Trophoblast cell (in vitro differentiated cells and primary cell): ENCODE results near the gene GNB5.

ENCODE experiments used
- DNase-seq, 2 donors: peaks; one replicate each; pipeline ENCODE4 v3.0.0-alpha.2; 2016
- H2AFZ ChIP-seq: 2 replicates; pipeline ENCODE4 v1.6.1; 2013; ENCODE audit warnings: low read length, moderate library complexity, mild to moderate bottlenecking; ENCODE audit not compliant: insufficient read depth, poor library complexity
- H2AK5ac ChIP-seq: 2 replicates; pipeline ENCODE4 v1.6.1; 2013; ENCODE audit warnings: mild to moderate bottlenecking, low read length
- H2BK120ac ChIP-seq: 2 replicates; pipeline ENCODE4 v1.6.1; 2013; ENCODE audit warnings: low read length, mild to moderate bottlenecking, moderate library complexity; ENCODE audit not compliant: insufficient read depth, poor library complexity
- H2BK12ac ChIP-seq: 2 replicates; pipeline ENCODE4 v1.6.1; 2013; ENCODE audit warnings: mild to moderate bottlenecking, low read length, moderate library complexity
- H2BK5ac ChIP-seq: 2 replicates; pipeline ENCODE4 v1.6.1; 2013; ENCODE audit warnings: low read length, low read depth, moderate library complexity, mild to moderate bottlenecking; ENCODE audit not compliant: poor library complexity
- H3K14ac ChIP-seq: 2 replicates; pipeline ENCODE4 v1.6.1; 2013; ENCODE audit warnings: mild to moderate bottlenecking, low read length
- H3K18ac ChIP-seq: 2 replicates; pipeline ENCODE4 v1.6.1; 2013; ENCODE audit warnings: mild to moderate bottlenecking, low read length
- H3K23ac ChIP-seq: 2 replicates; pipeline ENCODE4 v1.6.1; 2013; ENCODE audit warnings: low read length
- H3K27ac ChIP-seq: 2 replicates; pipeline ENCODE4 v1.5.1; 2013; ENCODE audit warnings: low read depth, mild to moderate bottlenecking, inconsistent platforms, low read length, moderate library complexity
- H3K27me3 ChIP-seq: 2 replicates; pipeline ENCODE4 v1.6.1; 2013; ENCODE audit warnings: inconsistent platforms, mild to moderate bottlenecking, low read length, moderate library complexity; ENCODE audit not compliant: insufficient read depth
- H3K36me3 ChIP-seq, 2 experiments: 1 replicate in 1 of 2; 2 replicates in 1 of 2; pipeline ENCODE4 v1.6.1; 2013; ENCODE audit warnings: low read length in 2 of 2, mild to moderate bottlenecking in 2 of 2, moderate library complexity in 1 of 2; ENCODE audit not compliant: insufficient read depth in 2 of 2, control insufficient read depth in 1 of 2
- H3K4ac ChIP-seq: 2 replicates; pipeline ENCODE4 v1.6.1; 2013; ENCODE audit warnings: low read depth, mild to moderate bottlenecking, low read length, moderate library complexity
- H3K4me1 ChIP-seq, 2 experiments: 1 replicate in 1 of 2; 2 replicates in 1 of 2; pipeline ENCODE4 v1.6.1; 2013; ENCODE audit warnings: low read length in 2 of 2, mild to moderate bottlenecking in 2 of 2, moderate library complexity in 1 of 2; ENCODE audit not compliant: insufficient read depth in 2 of 2, control insufficient read depth in 1 of 2
- H3K4me2 ChIP-seq: 2 replicates; pipeline ENCODE4 v1.6.1; 2013; ENCODE audit warnings: inconsistent platforms, mild to moderate bottlenecking, low read length, moderate library complexity
- H3K4me3 ChIP-seq: 2 replicates; pipeline ENCODE4 v1.5.1; 2013; ENCODE audit warnings: mild to moderate bottlenecking, low read depth, low read length, inconsistent platforms
- H3K79me1 ChIP-seq: one replicate; pipeline ENCODE4 v1.6.1; 2013; ENCODE audit warnings: low read length
- H3K79me2 ChIP-seq: 2 replicates; pipeline ENCODE4 v1.6.1; 2013; ENCODE audit warnings: low read length, mild to moderate bottlenecking; ENCODE audit not compliant: control insufficient read depth, insufficient read depth, poor library complexity
- H3K9ac ChIP-seq: 2 replicates; pipeline ENCODE4 v1.6.1; 2013; ENCODE audit warnings: mild to moderate bottlenecking, low read length
- H3K9me3 ChIP-seq: 2 replicates; pipeline ENCODE4 v1.6.1; 2013; ENCODE audit warnings: low read depth, mild to moderate bottlenecking, control low read depth, inconsistent platforms, low read length; ENCODE audit not compliant: insufficient read depth
- H4K12ac ChIP-seq: 2 replicates; pipeline ENCODE4 v1.6.1; 2013; ENCODE audit warnings: low read depth, mild to moderate bottlenecking, low read length, moderate library complexity
- H4K8ac ChIP-seq: 2 replicates; pipeline ENCODE4 v1.6.1; 2013; ENCODE audit warnings: low read depth, mild to moderate bottlenecking, low read length, moderate library complexity
- H4K91ac ChIP-seq: one replicate; pipeline ENCODE4 v1.6.1; 2013; ENCODE audit warnings: low read depth, mild to moderate bottlenecking, low read length, moderate library complexity
- WGBS: extraction: QIAGEN DNeasy Blood & Tissue Kit; methylation state at CpG from one replicate; pipeline ENCODE4 v1.1.7; 2013; ENCODE audit warnings: missing lambda C conversion rate; ENCODE audit not compliant: insufficient read length, insufficient coverage; ENCODE audit errors: extremely low coverage; 5-methylcytosine and 5-hydroxymethylcytosine counted together

GNB5 gene

GRCh38 chr15:52164631-52165265 lies 26.4 kb downstream of the GNB5 start:
- H4K91ac ChIP-seq, result no peak overlapping the region
- H3K4ac ChIP-seq, result no peak overlapping the region
- no peaks in the 10 kb centered on the region for H3K9me3 ChIP-seq
- no peaks in the 10 kb centered on the region for H3K4me1 ChIP-seq
- no peak overlapping the region for H4K12ac ChIP-seq
- no peak overlapping the region for H3K4me2 ChIP-seq
- no peaks in the 10 kb centered on the region for H3K79me1 ChIP-seq
- no peak overlapping the region for H2AK5ac ChIP-seq
- DNase-seq, result no peak
- no peaks in the 10 kb centered on the region for H3K27me3 ChIP-seq
- H2BK12ac ChIP-seq, result no peak overlapping the region
- H2AFZ ChIP-seq, result no peak overlapping the region
- H2BK5ac ChIP-seq, result no peak overlapping the region
- H3K23ac ChIP-seq, result no peak overlapping the region
- H3K79me2 ChIP-seq, result no peaks in the 10 kb centered on the region
- H3K14ac ChIP-seq, result no peak overlapping the region
- no peak overlapping the region for H3K9ac ChIP-seq
- H2BK120ac ChIP-seq, result no peak overlapping the region
- no peak overlapping the region for H3K4me3 ChIP-seq
- H3K27ac ChIP-seq, result no peak overlapping the region
- no CpG with 5 or more reads among the region's 2 CpGs for WGBS
- H3K36me3 ChIP-seq, result no peaks in the 10 kb centered on the region
- no peak overlapping the region for H4K8ac ChIP-seq
- H3K18ac ChIP-seq, result no peak overlapping the region

- Histone ChIP-seq H3K18ac (no peak overlapping the region), H2BK120ac (no peak overlapping the region), H3K79me2 (no peaks in the 10 kb centered on the region), H4K12ac (no peak overlapping the region), H2AK5ac (no peak overlapping the region), H2BK5ac (no peak overlapping the region), H3K9ac (no peak overlapping the region), H4K8ac (no peak overlapping the region), H3K23ac (no peak overlapping the region), H2BK12ac (no peak overlapping the region), H3K27me3 (no peaks in the 10 kb centered on the region), H3K4me3 (no peak overlapping the region), H3K79me1 (no peaks in the 10 kb centered on the region), H4K91ac (no peak overlapping the region), H3K27ac (no peak overlapping the region), H2AFZ (no peak overlapping the region), H3K9me3 (no peaks in the 10 kb centered on the region), H3K4ac (no peak overlapping the region), H3K4me2 (no peak overlapping the region), H3K14ac (no peak overlapping the region), H3K4me1 (no peaks in the 10 kb centered on the region), H3K36me3 (no peaks in the 10 kb centered on the region)
- DNase-seq, result no peak
- WGBS, result no CpG with 5 or more reads among the region's 19 CpGs
Measured at GRCh38 chr15:52163321-52164190, 27.6 kb downstream of the GNB5 start.

GRCh38 chr15:52162876-52163275 lies 28.3 kb downstream of the GNB5 start:
- Histone ChIP-seq H3K36me3 (no peaks in the 10 kb centered on the region), H3K27ac (no peak overlapping the region), H3K18ac (no peak overlapping the region), H3K4me2 (no peak overlapping the region), H2BK12ac (no peak overlapping the region), H4K91ac (no peak overlapping the region), H3K4me1 (no peaks in the 10 kb centered on the region), H2AK5ac (no peak overlapping the region), H3K27me3 (no peaks in the 10 kb centered on the region), H2BK120ac (no peak overlapping the region), H3K79me2 (no peaks in the 10 kb centered on the region), H3K4me3 (no peak overlapping the region), H2BK5ac (no peak overlapping the region), H4K8ac (no peak overlapping the region), H2AFZ (no peak overlapping the region), H3K79me1 (no peaks in the 10 kb centered on the region), H3K4ac (no peak overlapping the region), H3K9me3 (no peaks in the 10 kb centered on the region), H4K12ac (no peak overlapping the region), H3K14ac (no peak overlapping the region), H3K23ac (no peak overlapping the region), H3K9ac (no peak overlapping the region)
- no CpG with 5 or more reads among the region's 22 CpGs for WGBS
- DNase-seq, result no peak

GRCh38 chr15:52162260-52162659 lies 28.9 kb downstream of the GNB5 start:
- Histone ChIP-seq H3K4me3 (no peak overlapping the region), H3K79me2 (no peaks in the 10 kb centered on the region), H3K4me1 (no peaks in the 10 kb centered on the region), H3K14ac (no peak overlapping the region), H2BK12ac (no peak overlapping the region), H3K79me1 (no peaks in the 10 kb centered on the region), H3K4me2 (no peak overlapping the region), H3K27ac (no peak overlapping the region), H4K91ac (no peak overlapping the region), H3K18ac (no peak overlapping the region), H2BK120ac (no peak overlapping the region), H4K12ac (no peak overlapping the region), H3K9ac (no peak overlapping the region), H2BK5ac (no peak overlapping the region), H2AK5ac (no peak overlapping the region), H3K27me3 (no peaks in the 10 kb centered on the region), H3K4ac (no peak overlapping the region), H3K9me3 (no peaks in the 10 kb centered on the region), H4K8ac (no peak overlapping the region), H2AFZ (no peak overlapping the region), H3K36me3 (no peaks in the 10 kb centered on the region), H3K23ac (no peak overlapping the region)
- DNase-seq, result no peak
- no CpG with 5 or more reads among the region's 4 CpGs for WGBS
